ENCODE results near the gene PARD3. TPM values are rescaled to one million over a fixed set of nuclear protein-coding genes. Genes with fewer than 3 reads are reported as not detected.
"Not testable (repeated sequence)": the region's sequence is repeated elsewhere in the genome, so short reads cannot be mapped to it uniquely, and the experiment has no call there.

Gene PARD3
- polyA plus RNA-seq, 1 donor from 2014 or later: 12.4 TPM

GRCh38 chr10:34074051-34074450, 741.0 kb downstream of the PARD3 start:
- TF ChIP-seq, protein P1, sequence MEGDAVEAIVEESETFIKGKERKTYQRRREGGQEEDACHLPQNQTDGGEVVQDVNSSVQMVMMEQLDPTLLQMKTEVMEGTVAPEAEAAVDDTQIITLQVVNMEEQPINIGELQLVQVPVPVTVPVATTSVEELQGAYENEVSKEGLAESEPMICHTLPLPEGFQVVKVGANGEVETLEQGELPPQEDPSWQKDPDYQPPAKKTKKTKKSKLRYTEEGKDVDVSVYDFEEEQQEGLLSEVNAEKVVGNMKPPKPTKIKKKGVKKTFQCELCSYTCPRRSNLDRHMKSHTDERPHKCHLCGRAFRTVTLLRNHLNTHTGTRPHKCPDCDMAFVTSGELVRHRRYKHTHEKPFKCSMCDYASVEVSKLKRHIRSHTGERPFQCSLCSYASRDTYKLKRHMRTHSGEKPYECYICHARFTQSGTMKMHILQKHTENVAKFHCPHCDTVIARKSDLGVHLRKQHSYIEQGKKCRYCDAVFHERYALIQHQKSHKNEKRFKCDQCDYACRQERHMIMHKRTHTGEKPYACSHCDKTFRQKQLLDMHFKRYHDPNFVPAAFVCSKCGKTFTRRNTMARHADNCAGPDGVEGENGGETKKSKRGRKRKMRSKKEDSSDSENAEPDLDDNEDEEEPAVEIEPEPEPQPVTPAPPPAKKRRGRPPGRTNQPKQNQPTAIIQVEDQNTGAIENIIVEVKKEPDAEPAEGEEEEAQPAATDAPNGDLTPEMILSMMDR (IDR thresholded peaks at IDR 0.05; ENCODE audit: poor library complexity, severe bottlenecking): no peak
- TF ChIP-seq REST (IDR thresholded peaks at IDR 0.05; ENCODE audit: borderline replicate concordance) (no peak), RAD21 (conservative IDR thresholded peaks at IDR 0.05) (no peak), MXI1 (conservative IDR thresholded peaks at IDR 0.05; ENCODE audit: poor library complexity, severe bottlenecking) (no peak), EP300 (conservative IDR thresholded peaks at IDR 0.05; ENCODE audit: poor library complexity, severe bottlenecking) (no peak), POLR2AphosphoS5 (IDR thresholded peaks at IDR 0.05) (no peak), SMC3 (conservative IDR thresholded peaks at IDR 0.05; ENCODE audit: poor library complexity) (no peak), TAF1 (IDR thresholded peaks at IDR 0.05; ENCODE audit: low read depth) (no peak), EZH2 (IDR thresholded peaks at IDR 0.05; ENCODE audit: borderline replicate concordance, insufficient read depth, low read length, poor library complexity, severe bottlenecking) (no peak)
- H3K9me3 ChIP-seq (ENCODE audit: low read length): no peaks in the 10 kb centered on the region
- H3K4me2 ChIP-seq (ENCODE audit: low read length): no peak overlapping the region
- no peak overlapping the region for H2AFZ ChIP-seq (ENCODE audit: low read depth, low read length)
- H3K27ac ChIP-seq (ENCODE audit: low read length): no peak overlapping the region
- H3K36me3 ChIP-seq (ENCODE audit: insufficient read depth, low read length): no peaks in the 10 kb centered on the region
- no peaks in the 10 kb centered on the region for H3K9me2 ChIP-seq (ENCODE audit: insufficient read depth, low read length)
- H3K27me3 ChIP-seq (ENCODE audit: insufficient read depth, low read depth, low read length): no peaks in the 10 kb centered on the region
- H3F3A ChIP-seq (ENCODE audit: insufficient read depth, low read length, poor library complexity, severe bottlenecking): no peaks in the 10 kb centered on the region
- no peaks in the 10 kb centered on the region for H4K20me1 ChIP-seq (ENCODE audit: insufficient read depth)
- no peak overlapping the region for H3K4me3 ChIP-seq (ENCODE audit: low read length)
- no peak overlapping the region for H3K9ac ChIP-seq (ENCODE audit: low read length)
- no peaks in the 10 kb centered on the region for H3K79me2 ChIP-seq (replicated peaks; ENCODE audit: insufficient read depth, low read length)

GRCh38 chr10:34067741-34068140, 747.4 kb downstream of the PARD3 start:
- not testable (repeated sequence) for H3K9me2 ChIP-seq (ENCODE audit: insufficient read depth, low read length); H3K9me3 ChIP-seq (ENCODE audit: low read length); H3K9ac ChIP-seq (ENCODE audit: low read length); H3K27me3 ChIP-seq (ENCODE audit: insufficient read depth, low read depth, low read length); H3K27ac ChIP-seq (ENCODE audit: low read length); H3F3A ChIP-seq (ENCODE audit: insufficient read depth, low read length, poor library complexity, severe bottlenecking); H3K79me2 ChIP-seq (replicated peaks; ENCODE audit: insufficient read depth, low read length); H3K4me2 ChIP-seq (ENCODE audit: low read length); H3K4me3 ChIP-seq (ENCODE audit: low read length); H2AFZ ChIP-seq (ENCODE audit: low read depth, low read length); H4K20me1 ChIP-seq (ENCODE audit: insufficient read depth); H3K36me3 ChIP-seq (ENCODE audit: insufficient read depth, low read length)

DNA sequence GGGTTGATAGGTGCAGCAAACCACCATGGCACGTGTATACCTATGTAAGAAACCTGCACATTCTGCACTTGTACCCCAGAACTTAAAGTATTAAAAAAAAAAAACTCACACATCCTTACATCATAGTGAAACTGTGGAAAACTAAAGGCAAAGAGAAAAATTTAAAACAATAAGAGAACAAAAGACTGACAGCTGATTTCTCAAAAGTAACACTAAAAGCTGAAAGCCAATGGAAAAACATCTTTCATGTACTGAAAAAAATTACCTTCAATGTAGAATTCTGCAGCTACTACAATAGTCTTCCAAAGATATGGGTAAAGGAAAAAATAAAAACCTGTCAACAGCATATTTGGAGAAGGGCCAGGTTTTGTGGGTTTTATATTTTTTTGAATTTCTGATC, 751.5 kb downstream of the PARD3 start:
- no peak for TF ChIP-seq POLR2AphosphoS5 (IDR thresholded peaks at IDR 0.05)
- H3K9me2 ChIP-seq (ENCODE audit: insufficient read depth, low read length): no peaks in the 10 kb centered on the region
- H3K27me3 ChIP-seq (ENCODE audit: insufficient read depth, low read depth, low read length): no peaks in the 10 kb centered on the region
- H3K27ac ChIP-seq (ENCODE audit: low read length): no peak overlapping the region
- H3K9ac ChIP-seq (ENCODE audit: low read length): no peak overlapping the region
- no peaks in the 10 kb centered on the region for H4K20me1 ChIP-seq (ENCODE audit: insufficient read depth)
- H3K4me3 ChIP-seq (ENCODE audit: low read length): no peak overlapping the region
- no peak overlapping the region for H3K4me2 ChIP-seq (ENCODE audit: low read length)
- no peaks in the 10 kb centered on the region for H3K79me2 ChIP-seq (replicated peaks; ENCODE audit: insufficient read depth, low read length)
- no peaks in the 10 kb centered on the region for H3K36me3 ChIP-seq (ENCODE audit: insufficient read depth, low read length)
- peaks cover 10% of the 10 kb centered on the region for H3K9me3 ChIP-seq (ENCODE audit: low read length)
- no peak overlapping the region for H2AFZ ChIP-seq (ENCODE audit: low read depth, low read length)
- H3F3A ChIP-seq (ENCODE audit: insufficient read depth, low read length, poor library complexity, severe bottlenecking): no peaks in the 10 kb centered on the region
